K562 (cell line): ENCODE results near the gene SUPT16H. TPM values are rescaled to one million over a fixed set of nuclear protein-coding genes. Genes with fewer than 3 reads are reported as not detected.

ENCODE experiments used
- ATAC-seq: fragments of 200-7000 bp; cut with Tn5 transposase; 3 replicates; pipeline ENCODE4 v1.9.1; 2020; ENCODE audit warnings: moderate library complexity
- BruUV-seq: library from RNA; stranded (reverse); fragments of 400-500 nt; replicated peaks from 2 replicates; lab custom pipeline; 2021; lab: Mats Ljungman, UMichigan
- CTCF ChIA-PET: fragments of 300-600 bp; formaldehyde crosslinking; extraction: SDS; loops from one replicate; lab custom pipeline; 2021; ENCODE audit warnings: low intra/inter-chr PET ratio; lab: Yijun Ruan, JAX
- POLR2A ChIA-PET: fragments of 300-600, 350-650 bp; sonication (Branson Sonifier 250); formaldehyde crosslinking; extraction: SDS; loops from one replicate; lab custom pipeline; 2021; ENCODE audit warnings: antibody characterized with exemption, inconsistent platforms; lab: Yijun Ruan, JAX
- DNase-seq, 4 experiments: peaks; one replicate each; pipeline versions ENCODE4 v3.0.0 to v3.0.0-alpha.2; 2011 to 2018; ENCODE audit warnings: low spot score in 3 of 4, mixed read lengths in 3 of 4; ENCODE audit errors: extremely low read depth in 1 of 4
- FAIRE-seq: peaks from 2 replicates; lab custom pipeline; 2011; peaks lifted over from hg19 to GRCh38; lab: Jason Lieb, UNC
- H2AFZ ChIP-seq: 2 replicates; pipeline ENCODE4 v1.6.0; 2011; ENCODE audit warnings: low read depth, low read length, control low read depth, inconsistent platforms
- H3K27ac ChIP-seq: fragments of 200-600 bp; 3 replicates; pipeline ENCODE4 v1.8.0; 2011; ENCODE audit warnings: low read depth, mild to moderate bottlenecking, control low read depth, inconsistent platforms, low read length, moderate library complexity, mixed read lengths; ENCODE audit errors: extremely low read depth
- H3K27me3 ChIP-seq, 2 experiments: fragments of 300-600 bp in 1 of 2; 2 replicates in 1 of 2; 3 replicates in 1 of 2; pipeline versions ENCODE4 v1.6.0 to v1.8.0; 2011; ENCODE audit warnings: inconsistent platforms in 2 of 2, low read length in 2 of 2, mild to moderate bottlenecking in 1 of 2, mixed read lengths in 1 of 2, moderate library complexity in 1 of 2; ENCODE audit not compliant: control insufficient read depth in 2 of 2, insufficient read depth in 2 of 2
- H3K36me3 ChIP-seq: fragments of 300-600 bp; 3 replicates; pipeline ENCODE4 v1.8.0; 2011; ENCODE audit warnings: mild to moderate bottlenecking, low read length, inconsistent platforms; ENCODE audit not compliant: control insufficient read depth, insufficient read depth
- H3K4me1 ChIP-seq, 2 experiments: fragments of 200-600 bp in 1 of 2; replicated peaks in 1 of 2; 2 replicates in 1 of 2; 3 replicates in 1 of 2; pipeline versions ENCODE4 v1.5.1 to v1.8.0; 2011; ENCODE audit warnings: inconsistent platforms in 2 of 2, low read length in 2 of 2, mild to moderate bottlenecking in 1 of 2, mixed read lengths in 1 of 2, moderate library complexity in 1 of 2; ENCODE audit not compliant: control insufficient read depth in 2 of 2, insufficient read depth in 2 of 2
- H3K4me2 ChIP-seq: 2 replicates; pipeline ENCODE4 v1.6.1; 2011; ENCODE audit warnings: low read length, control low read depth, inconsistent platforms, mixed read lengths; ENCODE audit not compliant: insufficient read depth
- H3K4me3 ChIP-seq: fragments of 200-600 bp; sonication (generic), shearing (Covaris generic); 2 replicates; pipeline ENCODE4 v1.5.1; 2016; ENCODE audit warnings: control low read depth, inconsistent platforms
- H3K79me2 ChIP-seq: fragments of 200-600 bp; 3 replicates; pipeline ENCODE4 v1.8.0; 2011; ENCODE audit warnings: low read length, inconsistent platforms; ENCODE audit not compliant: control insufficient read depth, insufficient read depth
- H3K9ac ChIP-seq, 2 experiments: 2 replicates each; pipeline versions ENCODE4 v1.6.0 to v1.6.1; 2011; ENCODE audit warnings: low read depth in 2 of 2, low read length in 2 of 2, control low read depth in 1 of 2, inconsistent platforms in 1 of 2, mild to moderate bottlenecking in 1 of 2, mixed read lengths in 1 of 2; ENCODE audit not compliant: insufficient read depth in 1 of 2
- H3K9me1 ChIP-seq: one replicate; pipeline ENCODE4 v1.6.0; 2011; ENCODE audit warnings: inconsistent platforms, mild to moderate bottlenecking, low read length, moderate library complexity; ENCODE audit not compliant: control insufficient read depth, insufficient read depth
- H3K9me3 ChIP-seq: replicated peaks from 2 replicates; pipeline ENCODE4 v1.5.1; 2011; ENCODE audit warnings: low read depth, low read length, inconsistent platforms; ENCODE audit not compliant: control insufficient read depth, insufficient read depth
- H4K20me1 ChIP-seq: replicated peaks from 2 replicates; pipeline ENCODE4 v1.6.1; 2011; ENCODE audit warnings: low read length, inconsistent platforms, mixed read lengths; ENCODE audit not compliant: control insufficient read depth, insufficient read depth
- CEBPB ChIP-seq: fragments of 450-650 bp; IDR thresholded peaks from 2 replicates; pipeline ENCODE4 v1.6.1; 2016; ENCODE audit warnings: missing genetic modification characterization, missing compliant biosample characterization
- HEY1 ChIP-seq: fragments of 250-450 bp; sonication (Bioruptor Pico); IDR thresholded peaks from 2 replicates; pipeline ENCODE4 v1.5.0; 2020; ENCODE audit warnings: mild to moderate bottlenecking, moderate library complexity, borderline replicate concordance
- ZFP36 ChIP-seq: fragments of 150-350 bp; IDR thresholded peaks from 2 replicates; pipeline ENCODE4 v1.6.1; 2018; ENCODE audit warnings: low read length, low read depth; ENCODE audit not compliant: partially characterized antibody
- ZNF551 ChIP-seq: fragments of 250-450 bp; sonication (Bioruptor Pico); IDR thresholded peaks from 2 replicates; pipeline ENCODE4 v1.5.0; 2021; ENCODE audit warnings: mild to moderate bottlenecking, moderate library complexity
- WGBS: fragments of 100-300 bp; shearing (Covaris generic); methylation state at CpG from one replicate; pipeline ENCODE4 v1.1.6; 2016; ENCODE audit warnings: low coverage, mixed read lengths; ENCODE audit not compliant: insufficient coverage; ENCODE audit errors: missing lambda C conversion rate; 5-methylcytosine and 5-hydroxymethylcytosine counted together
- in situ Hi-C: fragments of 300-500 bp; cut with MboI; formaldehyde crosslinking; loops from 4 replicates; pipeline ENCODE4 v1.15.0; 2018; ENCODE audit warnings: inconsistent platforms, mixed read lengths
- intact Hi-C: fragments of 100-400 bp; cut with micrococcal nuclease; formaldehyde crosslinking; loops from 2 replicates; pipeline ENCODE4 v1.14.2; 2022
- polyA plus RNA-seq, 8 experiments: library from polyadenylated mRNA; depleted of rRNA in 4 of 8; stranded (reverse) in 5 of 8; unstranded in 3 of 8; fragments of >200 nt; fragmentation: Nextera tagmentation in 2 of 8; fragmentation: Illumina TruSeq in 1 of 8; extraction: Ambion mirVana in 2 of 8; extraction: Trizol in 1 of 8; gene quantifications; 2 replicates each; pipeline versions ENCODE4 v1.2.1 to v1.2.3, GENCODE V29; 2011 to 2014; ENCODE audit warnings: inconsistent platforms in 1 of 8, missing spikeins in 1 of 8
- total RNA-seq, 7 experiments: library from RNA; depleted of rRNA in 6 of 7; stranded (reverse); fragments of >200 nt in 6 of 7; fragmentation: Illumina TruSeq in 2 of 7; extraction: Trizol in 2 of 7; gene quantifications; 2 replicates each; pipeline versions ENCODE4 v1.2.1 to v1.2.3, GENCODE V29; 2011 to 2021; ENCODE audit warnings: low replicate concordance in 1 of 7
- TF ChIP-seq, protein P1 (sequence below): fragments of 250-450 bp; sonication (Bioruptor Pico); IDR thresholded peaks from 2 replicates; pipeline ENCODE4 v1.8.0; 2021; ENCODE audit warnings: borderline replicate concordance, mild to moderate bottlenecking, moderate library complexity; ENCODE audit not compliant: poor library complexity, severe bottlenecking
- TF ChIP-seq, protein P2 (sequence below), 3 experiments: IDR thresholded peaks in 2 of 3; conservative IDR thresholded peaks in 1 of 3; 2 replicates each; pipeline ENCODE4 v1.5.1; 2011 to 2012; ENCODE audit warnings: low read length in 3 of 3, mild to moderate bottlenecking in 3 of 3, control low read depth in 2 of 3, improper control_type of control experiment in 1 of 3, inconsistent platforms in 1 of 3, low read depth in 1 of 3, mixed read lengths in 1 of 3, moderate library complexity in 1 of 3; ENCODE audit not compliant: insufficient read depth in 2 of 3

The SUPT16H gene
- total and polyA plus RNA-seq, 9 of the 15 experiments (the other 6 are each of a cell fraction or from before 2014, with no cell fraction given), result 75.4 to 152 (median 105) TPM

DNA sequence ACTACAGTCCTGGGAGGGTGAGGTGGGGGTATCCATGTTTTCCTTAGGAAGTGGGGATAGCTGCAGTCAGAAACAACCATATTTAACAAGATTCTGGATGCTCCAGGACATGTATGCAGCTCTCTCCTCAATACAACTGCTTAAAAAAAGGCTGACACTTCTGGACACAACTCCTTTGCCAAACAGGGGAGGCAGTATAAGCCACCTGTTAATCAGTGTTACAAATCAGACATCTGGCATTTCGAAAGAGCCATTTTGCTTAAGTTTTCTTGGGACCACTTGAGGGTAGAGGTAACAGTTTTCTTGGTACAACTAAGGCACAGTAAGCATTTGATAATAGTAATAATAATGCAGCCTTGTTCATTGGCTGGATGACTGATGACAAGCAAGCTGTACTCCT lies 56.8 kb downstream of the SUPT16H start:
- BruUV-seq, result no TSS peak
- Histone ChIP-seq H3K4me2 (no peak overlapping the region), H3K4me1 (no peaks in the 10 kb centered on the region; a peak in 1 of 5 replicates), H3K27me3 (no peaks in the 10 kb centered on the region), H3K27ac (no peak overlapping the region), H3K9me3 (no peaks in the 10 kb centered on the region), H3K9me1 (no peaks in the 10 kb centered on the region), H3K79me2 (no peaks in the 10 kb centered on the region), H3K4me3 (no peak overlapping the region), H2AFZ (no peak overlapping the region), H3K9ac (no peak overlapping the region), H4K20me1 (no peaks in the 10 kb centered on the region), H3K36me3 (no peaks in the 10 kb centered on the region)
- in situ Hi-C loops (no loop called here), intact Hi-C loops (no loop called here)
- DNase-seq, result no peak
- POLR2A ChIA-PET, result interaction anchor here (0.9 to 1.4 kb wide), 2 partner anchors 28 to 62 kb away, joined by 3 to 4 read pairs; no protein-coding TSS in a partner anchor
- ATAC-seq, result peak; percentile 77
- FAIRE-seq, result peak; percentile 69
- CTCF ChIA-PET, result no interaction called here
- WGBS, result 33% methylated on average over 1 of the region's 1 CpG
- TF ChIP-seq, protein P1, sequence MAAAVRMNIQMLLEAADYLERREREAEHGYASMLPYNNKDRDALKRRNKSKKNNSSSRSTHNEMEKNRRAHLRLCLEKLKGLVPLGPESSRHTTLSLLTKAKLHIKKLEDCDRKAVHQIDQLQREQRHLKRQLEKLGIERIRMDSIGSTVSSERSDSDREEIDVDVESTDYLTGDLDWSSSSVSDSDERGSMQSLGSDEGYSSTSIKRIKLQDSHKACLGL, result no peak
- peak; percentile 27; the same call in 1 of the 2 replicates for TF ChIP-seq CEBPB (tag)
- no peak for TF ChIP-seq ZNF551 (CRISPR knock-in tag)
- no peak for TF ChIP-seq ZFP36
- no peak for TF ChIP-seq HEY1 (CRISPR knock-in tag)
- TF ChIP-seq, protein P2, sequence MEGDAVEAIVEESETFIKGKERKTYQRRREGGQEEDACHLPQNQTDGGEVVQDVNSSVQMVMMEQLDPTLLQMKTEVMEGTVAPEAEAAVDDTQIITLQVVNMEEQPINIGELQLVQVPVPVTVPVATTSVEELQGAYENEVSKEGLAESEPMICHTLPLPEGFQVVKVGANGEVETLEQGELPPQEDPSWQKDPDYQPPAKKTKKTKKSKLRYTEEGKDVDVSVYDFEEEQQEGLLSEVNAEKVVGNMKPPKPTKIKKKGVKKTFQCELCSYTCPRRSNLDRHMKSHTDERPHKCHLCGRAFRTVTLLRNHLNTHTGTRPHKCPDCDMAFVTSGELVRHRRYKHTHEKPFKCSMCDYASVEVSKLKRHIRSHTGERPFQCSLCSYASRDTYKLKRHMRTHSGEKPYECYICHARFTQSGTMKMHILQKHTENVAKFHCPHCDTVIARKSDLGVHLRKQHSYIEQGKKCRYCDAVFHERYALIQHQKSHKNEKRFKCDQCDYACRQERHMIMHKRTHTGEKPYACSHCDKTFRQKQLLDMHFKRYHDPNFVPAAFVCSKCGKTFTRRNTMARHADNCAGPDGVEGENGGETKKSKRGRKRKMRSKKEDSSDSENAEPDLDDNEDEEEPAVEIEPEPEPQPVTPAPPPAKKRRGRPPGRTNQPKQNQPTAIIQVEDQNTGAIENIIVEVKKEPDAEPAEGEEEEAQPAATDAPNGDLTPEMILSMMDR (IDR thresholded peaks at IDR 0.05 in 2 of 3, conservative IDR thresholded peaks at IDR 0.05 in 1 of 3; ENCODE audit: insufficient read depth in 2 of 3, low read depth in 1 of 3, low read length in 3 of 3), result peak in 1 of 3 experiments; percentile 16; a peak in 1 of 6 replicates
